PFSK-1 (cell line): ENCODE measurements around the gene CAMSAP2.

ENCODE experiments used
- FOXP2 ChIP-seq: optimal IDR thresholded peaks from 2 replicates; pipeline ENCODE3; 2011; ENCODE audit warnings: borderline replicate concordance, control low read depth, inconsistent platforms; ENCODE audit not compliant: insufficient read depth; ENCODE audit errors: extremely low read length, extremely low read depth
- POLR2AphosphoS5 ChIP-seq: IDR thresholded peaks from 2 replicates; pipeline ENCODE4 v1.6.1; 2012; ENCODE audit warnings: low read depth, mild to moderate bottlenecking, control low read depth, low read length, moderate library complexity
- SIN3A ChIP-seq: IDR thresholded peaks from 2 replicates; pipeline ENCODE4 v1.6.1; 2012; ENCODE audit warnings: mild to moderate bottlenecking, low read length, moderate library complexity, borderline replicate concordance; ENCODE audit not compliant: insufficient read depth
- TAF1 ChIP-seq: IDR thresholded peaks from 2 replicates; pipeline ENCODE4 v1.6.1; 2012; ENCODE audit warnings: low read length, control low read depth, borderline replicate concordance; ENCODE audit not compliant: insufficient read depth
- TF ChIP-seq, protein P1 (sequence below), 2 experiments: IDR thresholded peaks; 2 replicates each; pipeline versions ENCODE4 v1.6.1 to v1.8.0; 2011 to 2012; ENCODE audit warnings: low read depth in 2 of 2, low read length in 2 of 2, control low read depth in 1 of 2, inconsistent platforms in 1 of 2, mild to moderate bottlenecking in 1 of 2, moderate library complexity in 1 of 2; ENCODE audit not compliant: insufficient read depth in 1 of 2

CAMSAP2 gene

GRCh38 chr1:200727257-200727656 lies 11.4 kb upstream of the CAMSAP2 start:
- no peak for TF ChIP-seq FOXP2
- TF ChIP-seq TAF1: no peak
- TF ChIP-seq, protein P1, sequence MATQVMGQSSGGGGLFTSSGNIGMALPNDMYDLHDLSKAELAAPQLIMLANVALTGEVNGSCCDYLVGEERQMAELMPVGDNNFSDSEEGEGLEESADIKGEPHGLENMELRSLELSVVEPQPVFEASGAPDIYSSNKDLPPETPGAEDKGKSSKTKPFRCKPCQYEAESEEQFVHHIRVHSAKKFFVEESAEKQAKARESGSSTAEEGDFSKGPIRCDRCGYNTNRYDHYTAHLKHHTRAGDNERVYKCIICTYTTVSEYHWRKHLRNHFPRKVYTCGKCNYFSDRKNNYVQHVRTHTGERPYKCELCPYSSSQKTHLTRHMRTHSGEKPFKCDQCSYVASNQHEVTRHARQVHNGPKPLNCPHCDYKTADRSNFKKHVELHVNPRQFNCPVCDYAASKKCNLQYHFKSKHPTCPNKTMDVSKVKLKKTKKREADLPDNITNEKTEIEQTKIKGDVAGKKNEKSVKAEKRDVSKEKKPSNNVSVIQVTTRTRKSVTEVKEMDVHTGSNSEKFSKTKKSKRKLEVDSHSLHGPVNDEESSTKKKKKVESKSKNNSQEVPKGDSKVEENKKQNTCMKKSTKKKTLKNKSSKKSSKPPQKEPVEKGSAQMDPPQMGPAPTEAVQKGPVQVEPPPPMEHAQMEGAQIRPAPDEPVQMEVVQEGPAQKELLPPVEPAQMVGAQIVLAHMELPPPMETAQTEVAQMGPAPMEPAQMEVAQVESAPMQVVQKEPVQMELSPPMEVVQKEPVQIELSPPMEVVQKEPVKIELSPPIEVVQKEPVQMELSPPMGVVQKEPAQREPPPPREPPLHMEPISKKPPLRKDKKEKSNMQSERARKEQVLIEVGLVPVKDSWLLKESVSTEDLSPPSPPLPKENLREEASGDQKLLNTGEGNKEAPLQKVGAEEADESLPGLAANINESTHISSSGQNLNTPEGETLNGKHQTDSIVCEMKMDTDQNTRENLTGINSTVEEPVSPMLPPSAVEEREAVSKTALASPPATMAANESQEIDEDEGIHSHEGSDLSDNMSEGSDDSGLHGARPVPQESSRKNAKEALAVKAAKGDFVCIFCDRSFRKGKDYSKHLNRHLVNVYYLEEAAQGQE (IDR thresholded peaks at IDR 0.05; ENCODE audit: insufficient read depth in 1 of 2, low read depth in 2 of 2, low read length in 2 of 2): no peak
- no peak for TF ChIP-seq SIN3A
- TF ChIP-seq POLR2AphosphoS5: no peak

- TF ChIP-seq TAF1: no peak
- TF ChIP-seq POLR2AphosphoS5: no peak
- no peak for TF ChIP-seq FOXP2
- TF ChIP-seq, protein P1 (IDR thresholded peaks at IDR 0.05; ENCODE audit: insufficient read depth in 1 of 2, low read depth in 2 of 2, low read length in 2 of 2): no peak
- no peak for TF ChIP-seq SIN3A
Observed at GRCh38 chr1:200729863-200730262, 8.8 kb upstream of the CAMSAP2 start.

- no peak for TF ChIP-seq TAF1
Observed at GRCh38 chr1:200731654-200732332, 6.9 kb upstream of the CAMSAP2 start.

DNA sequence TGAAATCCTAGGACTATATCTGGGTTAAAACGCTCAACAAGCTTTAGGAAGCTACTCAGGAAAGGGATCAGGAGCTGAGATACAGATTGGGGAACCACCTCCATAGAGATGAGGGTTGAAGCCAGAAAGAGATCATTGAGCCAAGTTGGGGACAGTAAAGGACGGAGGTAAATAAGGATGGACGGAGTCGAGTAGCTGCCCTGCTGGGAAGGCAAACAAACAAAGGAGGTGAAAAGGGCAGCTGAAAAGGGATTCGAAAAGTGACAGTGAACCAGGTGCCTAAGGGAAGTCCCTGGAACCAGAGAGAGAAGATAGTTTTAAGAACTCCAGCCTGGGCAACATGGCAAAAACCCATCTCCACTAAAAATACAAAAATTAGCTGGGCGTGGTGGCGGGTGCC lies 6.3 kb upstream of the CAMSAP2 start:
- TF ChIP-seq FOXP2: no peak
- TF ChIP-seq, protein P1 (IDR thresholded peaks at IDR 0.05; ENCODE audit: insufficient read depth in 1 of 2, low read depth in 2 of 2, low read length in 2 of 2): no peak
- TF ChIP-seq POLR2AphosphoS5: no peak
- no peak for TF ChIP-seq TAF1
- TF ChIP-seq SIN3A: no peak

GRCh38 chr1:200733907-200734306 lies 4.8 kb upstream of the CAMSAP2 start:
- no peak for TF ChIP-seq FOXP2
- TF ChIP-seq SIN3A: no peak
- TF ChIP-seq, protein P1 (IDR thresholded peaks at IDR 0.05; ENCODE audit: insufficient read depth in 1 of 2, low read depth in 2 of 2, low read length in 2 of 2): no peak
- no peak for TF ChIP-seq POLR2AphosphoS5
- no peak for TF ChIP-seq TAF1
